ENCODE measurements around the gene AMPD3. TPM values are rescaled to one million over a fixed set of nuclear protein-coding genes. Genes with fewer than 3 reads are reported as not detected.

The AMPD3 gene
- total and polyA plus RNA-seq, 10 donors: 9.3 to 54.7 (median 25.2) TPM

- Histone ChIP-seq H3K27ac (peak overlapping the region in 1 of 8 donors; percentile 10), H3K4me3 (no peak overlapping the region), H3K9me3 (no peaks in the 10 kb centered on the region), H3K27me3 (replicated peaks in 1 of 7) (no peaks in the 10 kb centered on the region), H3K4me1 (peaks cover 7 to 43% (median 32%) of the 10 kb centered on the region in 6 donors), H3K36me3 (peaks cover 0 to 100% (median 45%) of the 10 kb centered on the region in 6 donors)
- intact Hi-C loops (cut with DNase I; ENCODE audit: low total_unique reads): no loop called here
- 93 to 97% (median 96%) methylated on average over 16 of the region's 16 CpGs for WGBS, 5 donors
- DNase-seq: no peak
- no peak for TF ChIP-seq POLR2A (IDR thresholded peaks at IDR 0.05)
- TF ChIP-seq, protein P1, sequence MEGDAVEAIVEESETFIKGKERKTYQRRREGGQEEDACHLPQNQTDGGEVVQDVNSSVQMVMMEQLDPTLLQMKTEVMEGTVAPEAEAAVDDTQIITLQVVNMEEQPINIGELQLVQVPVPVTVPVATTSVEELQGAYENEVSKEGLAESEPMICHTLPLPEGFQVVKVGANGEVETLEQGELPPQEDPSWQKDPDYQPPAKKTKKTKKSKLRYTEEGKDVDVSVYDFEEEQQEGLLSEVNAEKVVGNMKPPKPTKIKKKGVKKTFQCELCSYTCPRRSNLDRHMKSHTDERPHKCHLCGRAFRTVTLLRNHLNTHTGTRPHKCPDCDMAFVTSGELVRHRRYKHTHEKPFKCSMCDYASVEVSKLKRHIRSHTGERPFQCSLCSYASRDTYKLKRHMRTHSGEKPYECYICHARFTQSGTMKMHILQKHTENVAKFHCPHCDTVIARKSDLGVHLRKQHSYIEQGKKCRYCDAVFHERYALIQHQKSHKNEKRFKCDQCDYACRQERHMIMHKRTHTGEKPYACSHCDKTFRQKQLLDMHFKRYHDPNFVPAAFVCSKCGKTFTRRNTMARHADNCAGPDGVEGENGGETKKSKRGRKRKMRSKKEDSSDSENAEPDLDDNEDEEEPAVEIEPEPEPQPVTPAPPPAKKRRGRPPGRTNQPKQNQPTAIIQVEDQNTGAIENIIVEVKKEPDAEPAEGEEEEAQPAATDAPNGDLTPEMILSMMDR (IDR thresholded peaks at IDR 0.05 in 8 of 11, conservative IDR thresholded peaks at IDR 0.05 in 3 of 11): no peak
- TF ChIP-seq POLR2AphosphoS5 (IDR thresholded peaks at IDR 0.05): no peak
These were observed 32.1 kb downstream of the AMPD3 start for GRCh38 chr11:10487002-10487647.

GRCh38 chr11:10488121-10488933 is 33.3 kb downstream of the AMPD3 start:
- no peak for DNase-seq
- no peaks in the 10 kb centered on the region for H3K9me3 ChIP-seq
- H3K27me3 ChIP-seq (replicated peaks in 1 of 7): no peaks in the 10 kb centered on the region
- H3K4me3 ChIP-seq: no peak overlapping the region
- TF ChIP-seq POLR2A (IDR thresholded peaks at IDR 0.05): no peak
- no peak for TF ChIP-seq POLR2AphosphoS5 (IDR thresholded peaks at IDR 0.05)
- TF ChIP-seq, protein P1 (IDR thresholded peaks at IDR 0.05 in 8 of 11, conservative IDR thresholded peaks at IDR 0.05 in 3 of 11): no peak
- peaks cover 0 to 100% (median 48%) of the 10 kb centered on the region in 6 donors for H3K36me3 ChIP-seq
- intact Hi-C loops (cut with DNase I; ENCODE audit: low total_unique reads): no loop called here
- WGBS, 5 donors: 86 to 93% (median 92%) methylated on average over 13 of the region's 13 CpGs
- peaks cover 7 to 43% (median 32%) of the 10 kb centered on the region in 6 donors for H3K4me1 ChIP-seq
- H3K27ac ChIP-seq: peak overlapping the region; percentile 33 to 86 (median 69)

DNA sequence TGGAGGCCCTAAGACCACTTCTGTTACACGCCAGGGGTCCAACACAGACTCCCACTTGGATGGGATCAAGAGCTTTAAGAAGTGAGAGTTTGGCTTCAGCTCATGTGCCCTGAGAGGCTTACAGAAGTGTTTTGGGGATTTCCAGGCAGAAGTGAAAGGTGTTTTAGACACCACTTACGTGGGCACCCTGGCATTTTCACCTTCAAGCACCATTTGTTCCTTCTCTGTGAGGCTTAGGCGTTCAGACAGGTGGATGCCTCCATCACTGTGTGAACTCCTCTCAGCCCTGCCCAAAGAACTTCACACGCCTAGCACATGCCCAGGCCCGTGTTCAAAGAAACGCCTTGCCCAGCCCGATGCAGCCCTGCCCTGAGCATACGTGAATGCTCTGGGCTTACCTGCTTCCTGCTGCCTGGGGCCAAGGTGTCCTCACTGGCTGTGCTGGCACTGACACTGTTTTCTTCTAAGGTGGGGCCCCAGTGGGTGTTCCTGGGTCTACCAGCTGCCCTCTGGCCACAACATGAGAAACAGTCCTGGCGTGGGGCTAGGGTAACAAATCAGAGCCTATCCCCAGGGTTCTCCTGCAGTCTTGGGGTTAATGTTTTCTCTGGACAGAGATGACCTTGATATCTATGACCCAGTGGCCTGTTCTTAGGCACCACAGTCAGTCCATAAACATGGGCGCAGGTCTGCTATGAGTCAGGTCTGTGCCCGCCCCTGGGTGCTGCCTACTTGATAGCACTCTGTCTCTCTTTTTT is 34.0 kb downstream of the AMPD3 start:
- Histone ChIP-seq H3K9me3 (no peaks in the 10 kb centered on the region), H3K27ac (peak overlapping the region; percentile 33 to 86 (median 69)), H3K4me3 (no peak overlapping the region), H3K4me1 (peaks cover 7 to 43% (median 32%) of the 10 kb centered on the region in 6 donors), H3K36me3 (peaks cover 0 to 100% (median 50%) of the 10 kb centered on the region in 6 donors), H3K27me3 (replicated peaks in 1 of 7) (no peaks in the 10 kb centered on the region)
- no peak for TF ChIP-seq POLR2A (IDR thresholded peaks at IDR 0.05)
- peak; percentile 67 to 69 (median 67) for TF ChIP-seq POLR2AphosphoS5 (IDR thresholded peaks at IDR 0.05)
- DNase-seq: peak; percentile 81
- 60 to 84% (median 75%) methylated on average over 11 of the region's 11 CpGs for WGBS, 5 donors
- intact Hi-C loops (cut with DNase I; ENCODE audit: low total_unique reads): no loop called here

GRCh38 chr11:10490032-10490397 is 35.0 kb downstream of the AMPD3 start:
- TF ChIP-seq, protein P1 (IDR thresholded peaks at IDR 0.05 in 8 of 11, conservative IDR thresholded peaks at IDR 0.05 in 3 of 11): no peak
- no peak for TF ChIP-seq POLR2AphosphoS5 (IDR thresholded peaks at IDR 0.05)
- no peak for TF ChIP-seq POLR2A (IDR thresholded peaks at IDR 0.05)
- DNase-seq: no peak
- peaks cover 7 to 43% (median 32%) of the 10 kb centered on the region in 6 donors for H3K4me1 ChIP-seq
- H3K36me3 ChIP-seq: peaks cover 2 to 100% (median 50%) of the 10 kb centered on the region in 6 donors
- H3K4me3 ChIP-seq: no peak overlapping the region
- no peaks in the 10 kb centered on the region for H3K27me3 ChIP-seq (replicated peaks in 1 of 7)
- H3K9me3 ChIP-seq: no peaks in the 10 kb centered on the region
- WGBS, 5 donors: 74 to 89% (median 81%) methylated on average over 4 to 5 of the region's 5 CpGs
- H3K27ac ChIP-seq: peak overlapping the region in 6 of 8 donors; percentile 33 to 86 (median 78)
- intact Hi-C loops (cut with DNase I; ENCODE audit: low total_unique reads): no loop called here
